T-helper 2 cell treated with Interferon-gamma antibody and Interleukin-4, amounts not matched to agents 5 μg/mL and 100 μg/mL, for 36 hours (primary cell): ENCODE results near the gene PDE4C.

Experiments
- DNase-seq: peaks from one replicate; pipeline ENCODE4 v3.0.0; 2021; ENCODE audit warnings: low spot score
- H3K27ac Mint-ChIP-seq: one replicate; pipeline ENCODE4 v1.8.0; 2021; ENCODE audit warnings: mild to moderate bottlenecking, mixed read lengths
- H3K27me3 Mint-ChIP-seq: one replicate; pipeline ENCODE4 v1.8.0; 2021; ENCODE audit warnings: low read depth, mixed read lengths
- H3K36me3 Mint-ChIP-seq: one replicate; pipeline ENCODE4 v1.8.0; 2021; ENCODE audit warnings: low read depth, mixed read lengths
- H3K4me1 Mint-ChIP-seq: one replicate; pipeline ENCODE4 v1.8.0; 2021; ENCODE audit warnings: low read depth, mixed read lengths
- H3K4me3 Mint-ChIP-seq: one replicate; pipeline ENCODE4 v1.8.0; 2022; ENCODE audit warnings: mild to moderate bottlenecking, moderate library complexity, mixed read lengths
- H3K9me3 Mint-ChIP-seq: one replicate; pipeline ENCODE4 v1.8.0; 2021; ENCODE audit warnings: mixed read lengths

PDE4C gene

GRCh38 chr19:18204394-18205199 is 21.6 kb downstream of the PDE4C start:
- H3K4me3 Mint-ChIP-seq = peak overlapping the region; percentile 92
- DNase-seq = peak; percentile 44
- H3K9me3 Mint-ChIP-seq = no peaks in the 10 kb centered on the region
- peaks cover 6% of the 10 kb centered on the region for H3K27me3 Mint-ChIP-seq
- peak overlapping the region; percentile 91 for H3K27ac Mint-ChIP-seq
- H3K36me3 Mint-ChIP-seq = peaks cover 4% of the 10 kb centered on the region
- peaks cover 13% of the 10 kb centered on the region for H3K4me1 Mint-ChIP-seq

- peak within 1 kb of the TSS; percentile 93 for H3K4me3 Mint-ChIP-seq
- peaks cover 6% of the 10 kb centered on the region for H3K27me3 Mint-ChIP-seq
- no peaks in the 10 kb centered on the region for H3K9me3 Mint-ChIP-seq
- H3K27ac Mint-ChIP-seq = peak within 1 kb of the TSS; percentile 91
- H3K36me3 Mint-ChIP-seq = peaks cover 4% of the 10 kb centered on the region
- peaks cover 13% of the 10 kb centered on the region for H3K4me1 Mint-ChIP-seq
- DNase-seq = peak; percentile 99
These were observed 22.3 kb downstream of the PDE4C start, which contains the start of gene RAB3A for GRCh38 chr19:18203863-18204393. Gene RAB3A (minus strand): TSS chr19:18204042. CDS start chr19:18202740, 1,302 bp downstream.

GRCh38 chr19:18203408-18203862 is 22.8 kb downstream of the PDE4C start:
- Mint-ChIP-seq H3K27ac (peak overlapping the region; percentile 91), H3K36me3 (peaks cover 4% of the 10 kb centered on the region), H3K4me1 (peaks cover 12% of the 10 kb centered on the region), H3K9me3 (no peaks in the 10 kb centered on the region), H3K4me3 (peak overlapping the region; percentile 93), H3K27me3 (peaks cover 3% of the 10 kb centered on the region)
- DNase-seq = no peak

GRCh38 chr19:18202778-18203407 is 23.3 kb downstream of the PDE4C start:
- H3K27me3 Mint-ChIP-seq = peaks cover 2% of the 10 kb centered on the region
- DNase-seq = no peak
- H3K36me3 Mint-ChIP-seq = peaks cover 9% of the 10 kb centered on the region

GRCh38 chr19:18202397-18202777 is 23.9 kb downstream of the PDE4C start:
- H3K27ac Mint-ChIP-seq = no peak overlapping the region
- no peak for DNase-seq
- peaks cover 2% of the 10 kb centered on the region for H3K27me3 Mint-ChIP-seq
- H3K36me3 Mint-ChIP-seq = peaks cover 9% of the 10 kb centered on the region
- H3K4me1 Mint-ChIP-seq = peaks cover 12% of the 10 kb centered on the region
- H3K4me3 Mint-ChIP-seq = peak overlapping the region; percentile 93
- H3K9me3 Mint-ChIP-seq = no peaks in the 10 kb centered on the region

More at GRCh38 chr19:18202778-18203407, 23.3 kb downstream of the PDE4C start:
- Mint-ChIP-seq H3K9me3 (no peaks in the 10 kb centered on the region), H3K27ac (peak overlapping the region; percentile 91), H3K4me3 (peak overlapping the region; percentile 93), H3K4me1 (peaks cover 12% of the 10 kb centered on the region)

- no peaks in the 10 kb centered on the region for H3K9me3 Mint-ChIP-seq
- DNase-seq = no peak
These were observed 27.9 kb downstream of the PDE4C start for GRCh38 chr19:18198374-18198773.

GRCh38 chr19:18197941-18198340 is 28.3 kb downstream of the PDE4C start:
- no peaks in the 10 kb centered on the region for H3K9me3 Mint-ChIP-seq
- H3K27me3 Mint-ChIP-seq = no peaks in the 10 kb centered on the region
- peaks cover 9% of the 10 kb centered on the region for H3K36me3 Mint-ChIP-seq
- H3K4me1 Mint-ChIP-seq = peaks cover 11% of the 10 kb centered on the region
- no peak for DNase-seq
- H3K27ac Mint-ChIP-seq = no peak overlapping the region
- H3K4me3 Mint-ChIP-seq = no peak overlapping the region

More at GRCh38 chr19:18198374-18198773, 27.9 kb downstream of the PDE4C start:
- H3K4me1 Mint-ChIP-seq = peaks cover 15% of the 10 kb centered on the region
- peaks cover 9% of the 10 kb centered on the region for H3K36me3 Mint-ChIP-seq
- no peaks in the 10 kb centered on the region for H3K27me3 Mint-ChIP-seq
- no peak overlapping the region for H3K4me3 Mint-ChIP-seq
- no peak overlapping the region for H3K27ac Mint-ChIP-seq

- no peak overlapping the region for H3K27ac Mint-ChIP-seq
- H3K9me3 Mint-ChIP-seq = no peaks in the 10 kb centered on the region
- peaks cover 9% of the 10 kb centered on the region for H3K36me3 Mint-ChIP-seq
- DNase-seq = no peak
- H3K4me1 Mint-ChIP-seq = peaks cover 13% of the 10 kb centered on the region
- no peak overlapping the region for H3K4me3 Mint-ChIP-seq
- no peaks in the 10 kb centered on the region for H3K27me3 Mint-ChIP-seq
These were observed 28.9 kb downstream of the PDE4C start for GRCh38 chr19:18197306-18197705.

GRCh38 chr19:18196511-18196845 is 29.8 kb downstream of the PDE4C start:
- Mint-ChIP-seq H3K27ac (no peak overlapping the region), H3K4me3 (no peak overlapping the region)

GRCh38 chr19:18194554-18195238 is 31.5 kb downstream of the PDE4C start:
- no peaks in the 10 kb centered on the region for H3K9me3 Mint-ChIP-seq
- DNase-seq = no peak

More at GRCh38 chr19:18196511-18196845, 29.8 kb downstream of the PDE4C start:
- H3K4me1 Mint-ChIP-seq = peaks cover 18% of the 10 kb centered on the region
- DNase-seq = no peak
- no peaks in the 10 kb centered on the region for H3K27me3 Mint-ChIP-seq
- peaks cover 5% of the 10 kb centered on the region for H3K36me3 Mint-ChIP-seq
- no peaks in the 10 kb centered on the region for H3K9me3 Mint-ChIP-seq

GRCh38 chr19:18194181-18194530 is 32.1 kb downstream of the PDE4C start:
- H3K4me3 Mint-ChIP-seq = peak overlapping the region; percentile 83

More at GRCh38 chr19:18194554-18195238, 31.5 kb downstream of the PDE4C start:
- Mint-ChIP-seq H3K4me1 (peaks cover 16% of the 10 kb centered on the region), H3K36me3 (peaks cover 5% of the 10 kb centered on the region), H3K4me3 (peak overlapping the region; percentile 83), H3K27me3 (no peaks in the 10 kb centered on the region), H3K27ac (peak overlapping the region; percentile 79)

GRCh38 chr19:18193388-18194180 is 32.7 kb downstream of the PDE4C start:
- Mint-ChIP-seq H3K9me3 (no peaks in the 10 kb centered on the region), H3K36me3 (peaks cover 5% of the 10 kb centered on the region), H3K4me1 (peaks cover 16% of the 10 kb centered on the region), H3K27me3 (no peaks in the 10 kb centered on the region), H3K4me3 (peak overlapping the region; percentile 83), H3K27ac (peak overlapping the region; percentile 89)
- DNase-seq = no peak

More at GRCh38 chr19:18194181-18194530, 32.1 kb downstream of the PDE4C start:
- H3K9me3 Mint-ChIP-seq = no peaks in the 10 kb centered on the region
- peaks cover 16% of the 10 kb centered on the region for H3K4me1 Mint-ChIP-seq
- H3K27ac Mint-ChIP-seq = peak overlapping the region; percentile 79
- peaks cover 5% of the 10 kb centered on the region for H3K36me3 Mint-ChIP-seq
- DNase-seq = no peak
- H3K27me3 Mint-ChIP-seq = no peaks in the 10 kb centered on the region
